CD1c-positive myeloid dendritic cell (primary cell): ENCODE measurements around the gene REEP1.
"Not testable (repeated sequence)": the region's sequence is repeated elsewhere in the genome, so short reads cannot be mapped to it uniquely, and the experiment has no call there.

Source experiments
- DNase-seq: peaks from one replicate; pipeline ENCODE4 v3.0.0-alpha.2; 2016; ENCODE audit errors: extremely low spot score

REEP1 gene

DNA sequence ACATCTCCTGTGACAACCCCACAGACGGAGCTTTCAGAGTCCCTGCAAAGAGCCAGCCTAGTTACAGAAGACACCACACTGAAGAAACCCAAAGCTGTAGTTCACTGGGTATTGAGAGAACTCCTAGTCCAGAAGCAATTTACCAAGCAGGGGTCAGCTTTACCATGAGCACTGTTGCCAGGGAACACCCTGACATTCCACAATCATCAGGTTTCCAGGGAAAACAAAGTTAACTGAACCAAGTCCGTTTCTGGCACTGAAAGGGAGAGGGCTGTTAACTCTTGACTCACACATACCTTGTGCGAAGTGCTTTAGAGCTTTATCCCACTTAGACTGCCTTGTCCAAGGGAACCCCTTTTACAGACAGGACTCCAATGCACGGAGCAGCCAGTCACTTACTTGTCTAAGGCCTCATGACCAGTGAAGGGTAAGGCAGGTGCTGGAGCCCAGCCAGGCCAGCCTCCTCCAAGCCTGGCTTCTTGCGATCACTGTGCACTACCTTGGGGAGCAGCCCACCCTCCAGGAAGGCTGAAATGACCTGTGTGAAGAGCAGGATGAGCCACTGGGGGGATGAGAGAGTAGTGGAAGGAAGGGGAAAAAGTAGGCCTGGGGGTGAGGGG, 53.9 kb downstream of the REEP1 start:
- no peak for DNase-seq

GRCh38 chr2:86281066-86281700, 56.2 kb downstream of the REEP1 start:
- DNase-seq: no peak

- DNase-seq: no peak
Measured at GRCh38 chr2:86280191-86280667, 57.2 kb downstream of the REEP1 start.

DNA sequence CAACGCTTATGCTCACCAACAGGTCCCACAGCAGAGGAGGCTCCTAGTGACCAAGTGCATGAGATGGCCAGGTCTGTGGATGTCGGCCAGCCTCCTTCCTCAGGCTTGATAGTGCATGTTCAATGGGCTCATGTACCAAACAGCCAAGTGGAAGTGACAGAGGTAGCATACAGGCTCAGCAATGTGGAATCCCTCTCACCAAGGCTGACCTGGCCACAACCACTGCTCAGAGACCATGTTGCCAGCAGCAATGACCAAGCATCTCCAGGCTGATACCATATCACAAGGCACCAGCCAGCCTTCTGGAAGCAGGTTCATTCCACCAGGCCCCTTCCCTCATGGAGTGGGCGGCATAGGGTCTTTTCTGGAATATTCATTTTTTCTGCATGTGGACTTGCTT, 61.5 kb downstream of the REEP1 start:
- DNase-seq: no peak

DNA sequence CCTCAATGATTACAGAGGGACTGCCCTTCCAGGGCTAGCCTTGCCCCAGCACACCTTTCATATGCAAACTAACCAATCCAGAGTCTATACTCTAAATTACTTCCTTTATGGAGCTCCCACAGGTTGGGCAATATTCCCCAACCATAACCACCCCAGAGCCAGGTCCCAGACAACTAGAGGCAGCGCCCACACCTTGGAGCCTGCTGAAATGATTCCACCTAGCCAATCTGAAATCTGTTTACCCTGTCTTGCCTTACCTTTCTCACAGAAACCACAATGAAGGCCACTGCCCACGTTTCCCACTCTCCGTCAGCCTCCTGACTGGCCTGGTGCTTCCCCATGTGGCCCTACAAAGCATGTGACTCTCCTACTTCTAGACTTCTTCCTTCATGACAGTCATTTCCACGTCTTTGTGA, 62.0 kb downstream of the REEP1 start:
- peak; percentile 69 for DNase-seq

GRCh38 chr2:86274918-86275275, 62.5 kb downstream of the REEP1 start:
- DNase-seq: no peak

DNA sequence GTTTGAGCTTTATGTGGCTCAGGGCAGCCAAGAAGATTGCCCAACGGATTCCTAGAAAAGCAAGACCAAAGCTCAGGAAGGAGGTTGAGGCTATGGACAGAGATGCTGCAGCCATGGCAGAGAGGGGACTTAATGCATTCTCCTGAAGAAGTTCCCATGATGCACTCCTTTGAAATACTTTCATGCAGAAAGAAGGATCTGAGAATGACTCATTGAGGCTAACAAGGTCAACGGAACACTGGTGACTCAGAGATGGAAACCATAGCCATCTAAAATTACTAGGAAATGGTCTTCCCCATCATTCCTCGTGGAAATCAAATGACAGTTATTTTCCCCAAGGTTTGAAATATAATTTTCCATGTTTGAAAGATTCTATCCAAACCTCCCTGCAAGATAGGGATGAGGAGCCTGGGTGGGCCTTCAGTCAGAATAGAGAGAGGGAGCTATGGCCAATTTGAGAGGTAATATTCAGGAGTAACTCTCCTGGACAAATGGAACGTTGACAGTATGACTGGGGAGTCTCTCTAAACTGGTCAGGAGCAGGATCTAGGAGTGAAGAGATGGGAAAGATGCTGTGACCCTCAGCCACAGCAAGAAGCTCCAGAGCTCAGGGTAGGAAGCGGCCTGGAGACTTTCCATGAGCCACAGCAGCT, 63.0 kb downstream of the REEP1 start:
- peak; percentile 78 for DNase-seq

- DNase-seq: no peak
Measured at GRCh38 chr2:86272111-86272510, 65.3 kb downstream of the REEP1 start.

GRCh38 chr2:86271248-86271647, 66.2 kb downstream of the REEP1 start:
- no peak for DNase-seq

GRCh38 chr2:86263956-86264355, 73.5 kb downstream of the REEP1 start:
- no peak for DNase-seq

- no peak for DNase-seq
Measured at GRCh38 chr2:86260978-86261377, 76.4 kb downstream of the REEP1 start.

GRCh38 chr2:86258106-86258505, 79.3 kb downstream of the REEP1 start:
- no peak for DNase-seq

- DNase-seq: no peak
Measured at GRCh38 chr2:86256982-86257381, 80.4 kb downstream of the REEP1 start.

DNA sequence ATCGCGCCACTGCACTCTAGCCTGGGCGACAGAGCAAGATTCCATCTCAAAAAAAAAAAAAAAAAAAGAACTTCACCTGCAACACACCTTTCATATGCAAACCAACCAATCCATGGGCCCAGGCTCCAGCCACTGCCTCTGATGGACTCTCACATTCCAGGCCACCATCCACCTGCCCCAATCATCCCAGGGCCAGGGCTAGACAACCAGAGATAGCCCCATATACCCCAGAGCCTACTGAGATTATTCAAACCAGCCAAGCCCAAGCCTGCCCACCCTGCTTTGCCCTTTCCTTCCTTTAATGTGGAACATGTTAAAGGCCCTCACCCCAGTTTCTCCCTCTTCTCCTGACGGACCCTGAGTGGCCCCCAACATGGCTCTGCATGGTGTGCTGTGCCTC, 81.1 kb downstream of the REEP1 start:
- no peak for DNase-seq

- DNase-seq: no peak
Measured at GRCh38 chr2:86254576-86255538, 82.6 kb downstream of the REEP1 start.

- peak; percentile 76 for DNase-seq
Measured at GRCh38 chr2:86253424-86253823, 84.0 kb downstream of the REEP1 start.

DNA sequence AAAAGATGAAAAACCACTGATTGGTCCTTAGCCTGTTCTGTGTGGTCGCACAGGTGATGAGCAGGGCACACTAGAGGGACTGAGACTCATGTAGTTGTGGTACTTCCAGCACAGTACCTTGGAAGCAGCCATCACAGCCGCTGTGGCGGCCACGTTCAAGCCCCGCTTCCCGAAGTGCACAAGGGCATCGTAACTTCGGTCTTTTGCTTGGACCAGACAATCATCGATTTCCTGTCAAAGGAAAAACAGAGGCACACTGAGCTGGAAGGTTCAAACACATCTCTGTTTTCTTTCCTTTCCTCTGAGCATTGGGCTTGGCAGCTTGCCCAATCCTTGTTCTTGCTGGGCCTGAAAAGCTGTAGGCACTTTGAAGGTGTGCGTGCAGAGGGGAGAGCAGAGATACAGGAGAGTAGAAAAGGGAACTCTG, 85.6 kb downstream of the REEP1 start:
- DNase-seq: no peak

GRCh38 chr2:86249579-86250391, 87.6 kb downstream of the REEP1 start:
- DNase-seq: no peak

DNA sequence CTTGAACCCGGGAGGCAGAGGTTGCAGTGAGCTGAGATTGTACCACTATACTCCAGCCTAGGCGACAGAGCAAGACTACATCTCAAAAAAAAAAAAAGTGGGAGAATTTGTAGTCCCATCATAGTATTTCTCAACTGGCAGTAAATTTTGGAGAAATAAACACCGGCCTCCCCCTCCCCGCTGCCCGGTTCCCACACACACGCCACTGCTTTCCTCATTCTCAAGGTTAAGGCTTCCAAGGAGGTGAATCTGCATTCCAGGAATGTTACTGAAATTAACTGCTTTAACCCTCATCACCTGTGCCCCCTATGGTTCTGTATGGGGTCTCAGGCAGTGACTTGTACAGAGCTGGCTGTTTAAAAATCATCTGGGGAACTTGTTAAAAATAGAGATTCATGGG, 88.2 kb downstream of the REEP1 start:
- no peak for DNase-seq

GRCh38 chr2:86245222-86245621, 92.2 kb downstream of the REEP1 start:
- not testable (repeated sequence) for DNase-seq

GRCh38 chr2:86244781-86245180, 92.6 kb downstream of the REEP1 start:
- not testable (repeated sequence) for DNase-seq
